Measurements from ENCODE around the gene CEP95.

Gene CEP95

GRCh38 chr17:64502809-64503208 lies 4.0 kb upstream of the CEP95 start:
- H4K20me1 ChIP-seq: peaks cover 78 to 90% (median 83%) of the 10 kb centered on the region in 11 experiments
- H3K4me1 ChIP-seq: peaks cover 60 to 70% (median 66%) of the 10 kb centered on the region in 10 experiments
- H3K4me3 ChIP-seq: peak overlapping the region in 4 of 10 experiments; percentile 91 to 98 (median 94); a peak in 6 of 20 replicates
- H3K4me2 ChIP-seq: peak overlapping the region; percentile 81 to 96 (median 91); a peak in 16 of 22 replicates
- H3K27me3 ChIP-seq: no peaks in the 10 kb centered on the region
- no peak for TF ChIP-seq Cebpa-rat (IDR thresholded peaks at IDR 0.05)
- H3K9me3 ChIP-seq (replicated peaks in 1 of 11): no peaks in the 10 kb centered on the region
- peak overlapping the region in 6 of 11 experiments; percentile 5 to 100 (median 61); a peak in 5 of 22 replicates for H3K9ac ChIP-seq
- H3K27ac ChIP-seq: 0 out of 22 replicates have a peak overlapping the region, but pooled peaks of 1 of the 11 experiments have one; percentile 1
- H3K36me3 ChIP-seq: peaks cover 70 to 78% (median 75%) of the 10 kb centered on the region in 11 experiments

GRCh38 chr17:64503341-64503740 lies 3.4 kb upstream of the CEP95 start:
- Histone ChIP-seq H3K4me3 (peak overlapping the region; percentile 87 to 98 (median 92); a peak in 15 of 20 replicates), H3K4me2 (peak overlapping the region; percentile 81 to 96 (median 91)), H3K9me3 (replicated peaks in 1 of 11) (no peaks in the 10 kb centered on the region), H3K27me3 (no peaks in the 10 kb centered on the region), H3K27ac (no peak overlapping the region), H4K20me1 (peaks cover 78 to 90% (median 83%) of the 10 kb centered on the region in 11 experiments), H3K36me3 (peaks cover 67 to 75% (median 70%) of the 10 kb centered on the region in 11 experiments), H3K9ac (peak overlapping the region in 9 of 11 experiments; percentile 96 to 100 (median 100); a peak in 11 of 22 replicates), H3K4me1 (peaks cover 60 to 70% (median 66%) of the 10 kb centered on the region in 10 experiments)
- TF ChIP-seq Cebpa-rat (IDR thresholded peaks at IDR 0.05): no peak

- Histone ChIP-seq H3K4me2 (peak overlapping the region; percentile 81 to 96 (median 91)), H3K27ac (peak overlapping the region; percentile 95 to 100 (median 100); a peak in 19 of 22 replicates), H3K27me3 (no peaks in the 10 kb centered on the region), H3K9ac (peak overlapping the region; percentile 96 to 100 (median 100)), H3K4me3 (peak overlapping the region; percentile 87 to 98 (median 92)), H3K9me3 (replicated peaks in 1 of 11) (no peaks in the 10 kb centered on the region), H3K36me3 (peaks cover 64 to 75% (median 65%) of the 10 kb centered on the region in 11 experiments), H3K4me1 (peaks cover 60 to 70% (median 64%) of the 10 kb centered on the region in 10 experiments), H4K20me1 (peaks cover 75 to 89% (median 83%) of the 10 kb centered on the region in 11 experiments)
- TF ChIP-seq Cebpa-rat (IDR thresholded peaks at IDR 0.05): no peak
Measured at GRCh38 chr17:64503821-64504768, 2.7 kb upstream of the CEP95 start.

GRCh38 chr17:64504769-64505339 lies 1.9 kb upstream of the CEP95 start:
- no peak for TF ChIP-seq Cebpa-rat (IDR thresholded peaks at IDR 0.05)
- H3K36me3 ChIP-seq: peaks cover 64 to 75% (median 65%) of the 10 kb centered on the region in 11 experiments
- peak overlapping the region; percentile 87 to 98 (median 92) for H3K4me3 ChIP-seq
- peaks cover 58 to 67% (median 62%) of the 10 kb centered on the region in 10 experiments for H3K4me1 ChIP-seq
- H3K27me3 ChIP-seq: no peaks in the 10 kb centered on the region
- H3K4me2 ChIP-seq: peak overlapping the region; percentile 81 to 96 (median 91)
- H3K9ac ChIP-seq: peak overlapping the region; percentile 96 to 100 (median 100)
- H4K20me1 ChIP-seq: peaks cover 73 to 89% (median 82%) of the 10 kb centered on the region in 11 experiments
- H3K9me3 ChIP-seq (replicated peaks in 1 of 11): no peaks in the 10 kb centered on the region
- H3K27ac ChIP-seq: peak overlapping the region; percentile 95 to 100 (median 100)

GRCh38 chr17:64505340-64506200 lies 1.2 kb upstream of the CEP95 start:
- Histone ChIP-seq H4K20me1 (peaks cover 66 to 89% (median 82%) of the 10 kb centered on the region in 11 experiments), H3K36me3 (peaks cover 64 to 75% (median 65%) of the 10 kb centered on the region in 11 experiments), H3K9ac (peak overlapping the region; percentile 96 to 100 (median 100)), H3K4me1 (peaks cover 51 to 60% (median 55%) of the 10 kb centered on the region in 10 experiments), H3K27ac (peak overlapping the region; percentile 95 to 100 (median 100)), H3K27me3 (no peaks in the 10 kb centered on the region), H3K4me2 (peak overlapping the region in 10 of 11 experiments; percentile 81 to 96 (median 90); a peak in 18 of 22 replicates), H3K4me3 (peak overlapping the region; percentile 87 to 98 (median 92)), H3K9me3 (replicated peaks in 1 of 11) (no peaks in the 10 kb centered on the region)
- TF ChIP-seq Cebpa-rat (IDR thresholded peaks at IDR 0.05): no peak

- H3K27ac ChIP-seq: peak within 1 kb of the TSS; percentile 95 to 100 (median 100)
- H3K36me3 ChIP-seq: peaks cover 64 to 75% (median 65%) of the 10 kb centered on the region in 11 experiments
- TF ChIP-seq Cebpa-rat (IDR thresholded peaks at IDR 0.05): 0 out of 22 replicates have a peak, but pooled peaks of 1 of the 11 experiments have one; percentile 28
- no peaks in the 10 kb centered on the region for H3K9me3 ChIP-seq (replicated peaks in 1 of 11)
- H3K9ac ChIP-seq: peak within 1 kb of the TSS; percentile 96 to 100 (median 100)
- H3K27me3 ChIP-seq: no peaks in the 10 kb centered on the region
- peaks cover 60 to 89% (median 77%) of the 10 kb centered on the region in 11 experiments for H4K20me1 ChIP-seq
- peak within 1 kb of the TSS; percentile 87 to 98 (median 92) for H3K4me3 ChIP-seq
- H3K4me2 ChIP-seq: peak within 1 kb of the TSS; percentile 81 to 97 (median 92)
- H3K4me1 ChIP-seq: peaks cover 45 to 54% (median 48%) of the 10 kb centered on the region in 10 experiments
Measured at GRCh38 chr17:64506201-64506575, 589 bp upstream of the CEP95 start, which contains the start of gene DDX5. Gene DDX5, minus strand, starts transcription at chr17:64506289. Its CDS starts 170 bp downstream, at chr17:64506119.

GRCh38 chr17:64507413-64507782 lies 621 bp downstream of the CEP95 start:
- no peak for TF ChIP-seq Cebpa-rat (IDR thresholded peaks at IDR 0.05)
- Histone ChIP-seq H3K27me3 (no peaks in the 10 kb centered on the region), H3K4me3 (peak overlapping the region; percentile 87 to 98 (median 92)), H3K9me3 (replicated peaks in 1 of 11) (no peaks in the 10 kb centered on the region), H3K4me1 (peaks cover 33 to 42% (median 37%) of the 10 kb centered on the region in 10 experiments), H3K4me2 (peak overlapping the region; percentile 75 to 97 (median 88)), H3K27ac (peak overlapping the region; percentile 95 to 100 (median 100)), H3K9ac (peak overlapping the region; percentile 96 to 100 (median 100)), H4K20me1 (peaks cover 53 to 79% (median 66%) of the 10 kb centered on the region in 11 experiments), H3K36me3 (peaks cover 62 to 75% (median 64%) of the 10 kb centered on the region in 11 experiments)
